K562 (cell line): Measurements from ENCODE around the gene FITM2. TPM values are rescaled to one million over a fixed set of nuclear protein-coding genes. Genes with fewer than 3 reads are reported as not detected.

Experiments
- ATAC-seq: fragments of 200-7000 bp; cut with Tn5 transposase; 3 replicates; pipeline ENCODE4 v1.9.1; 2020; ENCODE audit warnings: moderate library complexity
- BruUV-seq: library from RNA; stranded (reverse); fragments of 400-500 nt; replicated peaks from 2 replicates; lab custom pipeline; 2021; lab: Mats Ljungman, UMichigan
- CTCF ChIA-PET: fragments of 300-600 bp; formaldehyde crosslinking; extraction: SDS; loops from one replicate; lab custom pipeline; 2021; ENCODE audit warnings: low intra/inter-chr PET ratio; lab: Yijun Ruan, JAX
- POLR2A ChIA-PET: fragments of 300-600, 350-650 bp; sonication (Branson Sonifier 250); formaldehyde crosslinking; extraction: SDS; loops from one replicate; lab custom pipeline; 2021; ENCODE audit warnings: antibody characterized with exemption, inconsistent platforms; lab: Yijun Ruan, JAX
- DNase-seq, 4 experiments: peaks; one replicate each; pipeline versions ENCODE4 v3.0.0 to v3.0.0-alpha.2; 2011 to 2018; ENCODE audit warnings: low spot score in 3 of 4, mixed read lengths in 3 of 4; ENCODE audit errors: extremely low read depth in 1 of 4
- FAIRE-seq: peaks from 2 replicates; lab custom pipeline; 2011; peaks lifted over from hg19 to GRCh38; lab: Jason Lieb, UNC
- H2AFZ ChIP-seq: 2 replicates; pipeline ENCODE4 v1.6.0; 2011; ENCODE audit warnings: low read depth, low read length, control low read depth, inconsistent platforms
- H3K27ac ChIP-seq: fragments of 200-600 bp; 3 replicates; pipeline ENCODE4 v1.8.0; 2011; ENCODE audit warnings: low read depth, mild to moderate bottlenecking, control low read depth, inconsistent platforms, low read length, moderate library complexity, mixed read lengths; ENCODE audit errors: extremely low read depth
- H3K27me3 ChIP-seq, 2 experiments: fragments of 300-600 bp in 1 of 2; 2 replicates in 1 of 2; 3 replicates in 1 of 2; pipeline versions ENCODE4 v1.6.0 to v1.8.0; 2011; ENCODE audit warnings: inconsistent platforms in 2 of 2, low read length in 2 of 2, mild to moderate bottlenecking in 1 of 2, mixed read lengths in 1 of 2, moderate library complexity in 1 of 2; ENCODE audit not compliant: control insufficient read depth in 2 of 2, insufficient read depth in 2 of 2
- H3K36me3 ChIP-seq: fragments of 300-600 bp; 3 replicates; pipeline ENCODE4 v1.8.0; 2011; ENCODE audit warnings: mild to moderate bottlenecking, low read length, inconsistent platforms; ENCODE audit not compliant: control insufficient read depth, insufficient read depth
- H3K4me1 ChIP-seq, 2 experiments: fragments of 200-600 bp in 1 of 2; replicated peaks in 1 of 2; 2 replicates in 1 of 2; 3 replicates in 1 of 2; pipeline versions ENCODE4 v1.5.1 to v1.8.0; 2011; ENCODE audit warnings: inconsistent platforms in 2 of 2, low read length in 2 of 2, mild to moderate bottlenecking in 1 of 2, mixed read lengths in 1 of 2, moderate library complexity in 1 of 2; ENCODE audit not compliant: control insufficient read depth in 2 of 2, insufficient read depth in 2 of 2
- H3K4me2 ChIP-seq: 2 replicates; pipeline ENCODE4 v1.6.1; 2011; ENCODE audit warnings: low read length, control low read depth, inconsistent platforms, mixed read lengths; ENCODE audit not compliant: insufficient read depth
- H3K4me3 ChIP-seq: fragments of 200-600 bp; sonication (generic), shearing (Covaris generic); 2 replicates; pipeline ENCODE4 v1.5.1; 2016; ENCODE audit warnings: control low read depth, inconsistent platforms
- H3K79me2 ChIP-seq: fragments of 200-600 bp; 3 replicates; pipeline ENCODE4 v1.8.0; 2011; ENCODE audit warnings: low read length, inconsistent platforms; ENCODE audit not compliant: control insufficient read depth, insufficient read depth
- H3K9ac ChIP-seq, 2 experiments: 2 replicates each; pipeline versions ENCODE4 v1.6.0 to v1.6.1; 2011; ENCODE audit warnings: low read depth in 2 of 2, low read length in 2 of 2, control low read depth in 1 of 2, inconsistent platforms in 1 of 2, mild to moderate bottlenecking in 1 of 2, mixed read lengths in 1 of 2; ENCODE audit not compliant: insufficient read depth in 1 of 2
- H3K9me1 ChIP-seq: one replicate; pipeline ENCODE4 v1.6.0; 2011; ENCODE audit warnings: inconsistent platforms, mild to moderate bottlenecking, low read length, moderate library complexity; ENCODE audit not compliant: control insufficient read depth, insufficient read depth
- H3K9me3 ChIP-seq: replicated peaks from 2 replicates; pipeline ENCODE4 v1.5.1; 2011; ENCODE audit warnings: low read depth, low read length, inconsistent platforms; ENCODE audit not compliant: control insufficient read depth, insufficient read depth
- H4K20me1 ChIP-seq: replicated peaks from 2 replicates; pipeline ENCODE4 v1.6.1; 2011; ENCODE audit warnings: low read length, inconsistent platforms, mixed read lengths; ENCODE audit not compliant: control insufficient read depth, insufficient read depth
- BCLAF1 ChIP-seq, 2 experiments: fragments of 450-650 bp in 1 of 2; IDR thresholded peaks; 2 replicates each; pipeline ENCODE4 v1.6.1; 2011 to 2017; ENCODE audit warnings: low read depth in 2 of 2, antibody characterized with exemption in 1 of 2, borderline replicate concordance in 1 of 2, low read length in 1 of 2, mild to moderate bottlenecking in 1 of 2, mixed read lengths in 1 of 2; ENCODE audit not compliant: control insufficient read depth in 1 of 2
- CCNT2 ChIP-seq: IDR thresholded peaks from 2 replicates; pipeline ENCODE4 v1.6.1; 2011; ENCODE audit warnings: borderline replicate concordance, low read depth, mild to moderate bottlenecking, moderate library complexity, mixed read lengths, low read length; ENCODE audit not compliant: insufficient read length; ENCODE audit errors: extremely low read depth
- FOXJ3 ChIP-seq: sonication (generic); formaldehyde crosslinking; IDR thresholded peaks from 2 replicates; pipeline ENCODE4 v1.4.0; 2020; ENCODE audit warnings: mild to moderate bottlenecking, missing genetic modification reagents
- HMBOX1 ChIP-seq: sonication (generic); IDR thresholded peaks from 2 replicates; pipeline ENCODE4 v1.6.1; 2016
- PHF8 ChIP-seq: fragments of 200-600 bp; sonication (generic); IDR thresholded peaks from 2 replicates; pipeline ENCODE4 v1.6.1; 2012; ENCODE audit warnings: mixed run types, mild to moderate bottlenecking, inconsistent platforms, low read length, moderate library complexity, borderline replicate concordance
- TEAD2 ChIP-seq: fragments of 450-650 bp; IDR thresholded peaks from 2 replicates; pipeline ENCODE4 v1.6.1; 2016; ENCODE audit warnings: missing genetic modification characterization, control low read depth, missing compliant biosample characterization
- WGBS: fragments of 100-300 bp; shearing (Covaris generic); methylation state at CpG from one replicate; pipeline ENCODE4 v1.1.6; 2016; ENCODE audit warnings: low coverage, mixed read lengths; ENCODE audit not compliant: insufficient coverage; ENCODE audit errors: missing lambda C conversion rate; 5-methylcytosine and 5-hydroxymethylcytosine counted together
- in situ Hi-C: fragments of 300-500 bp; cut with MboI; formaldehyde crosslinking; loops from 4 replicates; pipeline ENCODE4 v1.15.0; 2018; ENCODE audit warnings: inconsistent platforms, mixed read lengths
- intact Hi-C: fragments of 100-400 bp; cut with micrococcal nuclease; formaldehyde crosslinking; loops from 2 replicates; pipeline ENCODE4 v1.14.2; 2022
- polyA plus RNA-seq, 8 experiments: library from polyadenylated mRNA; depleted of rRNA in 4 of 8; stranded (reverse) in 5 of 8; unstranded in 3 of 8; fragments of >200 nt; fragmentation: Nextera tagmentation in 2 of 8; fragmentation: Illumina TruSeq in 1 of 8; extraction: Ambion mirVana in 2 of 8; extraction: Trizol in 1 of 8; gene quantifications; 2 replicates each; pipeline versions ENCODE4 v1.2.1 to v1.2.3, GENCODE V29; 2011 to 2014; ENCODE audit warnings: inconsistent platforms in 1 of 8, missing spikeins in 1 of 8
- total RNA-seq, 7 experiments: library from RNA; depleted of rRNA in 6 of 7; stranded (reverse); fragments of >200 nt in 6 of 7; fragmentation: Illumina TruSeq in 2 of 7; extraction: Trizol in 2 of 7; gene quantifications; 2 replicates each; pipeline versions ENCODE4 v1.2.1 to v1.2.3, GENCODE V29; 2011 to 2021; ENCODE audit warnings: low replicate concordance in 1 of 7

The FITM2 gene
- total and polyA plus RNA-seq, 9 of the 15 experiments (the other 6 are each of a cell fraction or from before 2014, with no cell fraction given) = 0.64 to 2.8 (median 1.8) TPM

- TF ChIP-seq TEAD2 = no peak
- no peak for TF ChIP-seq CCNT2
- no peak for TF ChIP-seq BCLAF1 (IDR thresholded peaks at IDR 0.05; ENCODE audit: borderline replicate concordance in 1 of 2, control insufficient read depth in 1 of 2, low read depth in 2 of 2, low read length in 1 of 2)
- TF ChIP-seq HMBOX1 = no peak
Observed at GRCh38 chr20:44344723-44345122, 33.7 kb upstream of the FITM2 start (continued).

GRCh38 chr20:44343162-44343675, 32.2 kb upstream of the FITM2 start:
- H3K79me2 ChIP-seq = no peaks in the 10 kb centered on the region
- H3K9me1 ChIP-seq = peaks cover 2% of the 10 kb centered on the region
- peaks cover 21 to 41% of the 10 kb centered on the region in 2 experiments for H3K27me3 ChIP-seq
- intact Hi-C loops (no loop called here), in situ Hi-C loops (no loop called here)
- CTCF ChIA-PET = interaction anchor here (0.6 kb wide), 1 partner anchor 593 kb away, joined by 3 read pairs; no protein-coding TSS in a partner anchor
- BruUV-seq = no TSS peak
- H3K9ac ChIP-seq = no peak overlapping the region
- TF ChIP-seq PHF8 (no peak), FOXJ3 (CRISPR knock-in tag) (no peak)
- no peaks in the 10 kb centered on the region for H3K4me1 ChIP-seq
- H2AFZ ChIP-seq = no peak overlapping the region
- H3K4me2 ChIP-seq = no peak overlapping the region
- no peak for ATAC-seq
- peak in 1 of 4 experiments; percentile 3 for DNase-seq
- no peak overlapping the region for H3K27ac ChIP-seq
- H3K36me3 ChIP-seq = no peaks in the 10 kb centered on the region
- H3K9me3 ChIP-seq = no peaks in the 10 kb centered on the region
- POLR2A ChIA-PET = interaction anchor here (0.6 kb wide), 1 partner anchor 212 kb away, joined by 3 read pairs; no protein-coding TSS in a partner anchor
- H4K20me1 ChIP-seq = no peaks in the 10 kb centered on the region
- no peak overlapping the region for H3K4me3 ChIP-seq
- WGBS = 7% methylated on average over 12 of the region's 12 CpGs
- FAIRE-seq = no peak
